Measurements from ENCODE around the gene CYP2J2.
"Not testable (repeated sequence)": the region's sequence is repeated elsewhere in the genome, so short reads cannot be mapped to it uniquely, and the experiment has no call there.

DNA sequence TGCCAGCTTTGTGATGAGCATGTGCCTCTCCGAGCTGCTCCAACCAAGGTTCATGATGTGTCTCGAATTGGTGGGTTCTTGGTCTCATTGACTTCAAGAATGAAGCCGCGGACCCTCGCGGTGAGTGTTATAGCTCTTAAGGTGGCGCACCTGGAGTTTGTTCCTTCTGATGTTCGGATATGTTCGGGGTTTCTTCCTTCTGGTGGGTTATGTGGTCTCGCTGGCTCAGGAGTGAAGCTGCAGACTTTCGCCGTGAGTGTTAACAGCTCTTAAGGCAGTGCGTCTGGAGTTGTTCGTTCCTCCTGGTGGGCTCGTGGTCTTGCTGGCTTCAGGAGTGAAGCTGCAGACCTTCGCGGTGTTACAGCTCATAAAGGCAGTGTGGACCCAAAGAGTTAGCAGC lies 42.2 kb upstream of the CYP2J2 start:
- not testable (repeated sequence) for TF ChIP-seq CTCF (IDR thresholded peaks at IDR 0.05; ENCODE audit: low read depth, low read length); POLR2A (IDR thresholded peaks at IDR 0.05; ENCODE audit: extremely low read depth, insufficient read length)
